Femur (tissue), 1 donor: ENCODE measurements around the gene TIFAB.

Experiments
- DNase-seq: peaks from one replicate; pipeline ENCODE4 v3.0.0-alpha.2; 2017

Gene TIFAB

GRCh38 chr5:135441350-135441831, 10.8 kb downstream of the TIFAB start:
- DNase-seq: peak; percentile 78

GRCh38 chr5:135440916-135441315, 11.2 kb downstream of the TIFAB start:
- peak; percentile 49 for DNase-seq

- DNase-seq: peak; percentile 73
Measured at GRCh38 chr5:135439231-135440205, 12.6 kb downstream of the TIFAB start.

GRCh38 chr5:135438636-135439221, 13.4 kb downstream of the TIFAB start:
- peak; percentile 67 for DNase-seq

- DNase-seq: peak; percentile 90
Measured at GRCh38 chr5:135437796-135438560, 14.2 kb downstream of the TIFAB start.

GRCh38 chr5:135437422-135437795, 14.7 kb downstream of the TIFAB start:
- peak; percentile 38 for DNase-seq

- DNase-seq: peak; percentile 37
Measured at GRCh38 chr5:135436951-135437418, 15.2 kb downstream of the TIFAB start.

GRCh38 chr5:135435467-135436330, 16.5 kb downstream of the TIFAB start:
- DNase-seq: peak; percentile 25

- DNase-seq: peak; percentile 30
Measured at GRCh38 chr5:135434591-135435466, 17.3 kb downstream of the TIFAB start.

- DNase-seq: peak; percentile 45
Measured at GRCh38 chr5:135433681-135434426, 18.3 kb downstream of the TIFAB start.

GRCh38 chr5:135432113-135432512, 20.0 kb downstream of the TIFAB start:
- no peak for DNase-seq

GRCh38 chr5:135430135-135430437, 22.1 kb downstream of the TIFAB start:
- no peak for DNase-seq

- DNase-seq: peak; percentile 81
Measured at GRCh38 chr5:135429301-135430134, 22.6 kb downstream of the TIFAB start.

GRCh38 chr5:135428586-135428985, 23.6 kb downstream of the TIFAB start:
- DNase-seq: no peak

GRCh38 chr5:135426102-135427082, 25.8 kb downstream of the TIFAB start:
- DNase-seq: no peak

- no peak for DNase-seq
Measured at GRCh38 chr5:135425641-135426040, 26.5 kb downstream of the TIFAB start.

- no peak for DNase-seq
Measured at GRCh38 chr5:135423846-135424168, 28.3 kb downstream of the TIFAB start.

GRCh38 chr5:135423146-135423845, 28.9 kb downstream of the TIFAB start:
- no peak for DNase-seq
